ENCODE results near the gene MAP3K4.

Gene MAP3K4

DNA sequence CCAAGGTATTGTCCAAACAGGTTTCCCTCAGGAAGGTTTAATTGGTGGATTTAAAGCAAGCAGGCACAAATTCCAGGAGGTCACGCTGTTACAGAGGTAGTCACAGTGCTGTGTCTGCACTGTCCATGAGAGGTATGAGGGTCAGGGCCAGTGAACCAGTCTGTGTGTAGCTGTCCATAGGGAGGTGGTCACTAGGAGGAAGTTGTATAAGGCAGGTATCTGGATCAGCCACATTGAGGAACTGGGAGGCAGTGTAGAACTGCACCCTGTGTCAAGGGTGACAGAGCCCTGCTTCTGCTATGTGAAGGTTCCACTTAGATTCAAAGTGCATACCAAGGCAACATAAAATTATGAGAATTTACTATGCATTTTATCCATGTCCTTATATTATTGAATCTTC lies 73.3 kb downstream of the MAP3K4 start:
- no peak overlapping the region for H3K27ac ChIP-seq
- no peak overlapping the region for H3K9ac ChIP-seq (ENCODE audit: insufficient read length)
- H3K36me3 ChIP-seq (ENCODE audit: insufficient read depth, low read length), result no peaks in the 10 kb centered on the region
- H3K9me3 ChIP-seq (ENCODE audit: low read depth, low read length), result no peaks in the 10 kb centered on the region
- TF ChIP-seq POLR2AphosphoS5 (IDR thresholded peaks at IDR 0.05; ENCODE audit: borderline replicate concordance, low read depth, low read length) (no peak), EZH2 (IDR thresholded peaks at IDR 0.05) (no peak), FOXP2 (optimal IDR thresholded peaks at IDR 0.05; ENCODE audit: control extremely low read depth, extremely low read length, insufficient read depth) (no peak)
- no peak overlapping the region for H3K4me3 ChIP-seq
- DNase-seq (ENCODE audit: low read depth, low spot score), result no peak

DNA sequence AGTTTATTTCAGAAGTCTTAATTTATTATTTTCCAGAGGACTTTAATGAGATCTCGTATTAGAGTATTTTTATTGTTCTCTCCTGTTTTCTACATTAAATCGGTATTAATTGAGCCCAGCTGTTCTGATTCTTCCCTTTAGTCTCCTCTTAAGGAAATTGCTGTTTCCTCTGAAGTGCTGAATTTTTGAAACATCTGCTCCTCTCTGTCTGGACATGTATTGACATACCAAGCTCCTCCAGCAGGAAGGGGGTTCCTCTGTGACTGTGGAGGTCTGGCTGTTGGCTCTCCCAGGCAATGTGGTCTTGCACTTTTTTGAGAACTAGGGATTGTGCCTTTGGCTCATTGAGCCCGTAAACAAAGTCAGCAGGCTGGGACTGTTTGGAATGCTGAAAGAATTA lies 74.9 kb downstream of the MAP3K4 start:
- TF ChIP-seq EZH2 (IDR thresholded peaks at IDR 0.05), result no peak
- TF ChIP-seq POLR2AphosphoS5 (IDR thresholded peaks at IDR 0.05; ENCODE audit: borderline replicate concordance, low read depth, low read length), result no peak
- no peak for TF ChIP-seq FOXP2 (optimal IDR thresholded peaks at IDR 0.05; ENCODE audit: control extremely low read depth, extremely low read length, insufficient read depth)
- H3K36me3 ChIP-seq (ENCODE audit: insufficient read depth, low read length), result no peaks in the 10 kb centered on the region
- H3K9me3 ChIP-seq (ENCODE audit: low read depth, low read length), result no peaks in the 10 kb centered on the region
- H3K9ac ChIP-seq (ENCODE audit: insufficient read length), result no peak overlapping the region
- peak; percentile 6 for DNase-seq (ENCODE audit: low read depth, low spot score)
- no peak overlapping the region for H3K4me3 ChIP-seq
- H3K27ac ChIP-seq, result no peak overlapping the region

DNA sequence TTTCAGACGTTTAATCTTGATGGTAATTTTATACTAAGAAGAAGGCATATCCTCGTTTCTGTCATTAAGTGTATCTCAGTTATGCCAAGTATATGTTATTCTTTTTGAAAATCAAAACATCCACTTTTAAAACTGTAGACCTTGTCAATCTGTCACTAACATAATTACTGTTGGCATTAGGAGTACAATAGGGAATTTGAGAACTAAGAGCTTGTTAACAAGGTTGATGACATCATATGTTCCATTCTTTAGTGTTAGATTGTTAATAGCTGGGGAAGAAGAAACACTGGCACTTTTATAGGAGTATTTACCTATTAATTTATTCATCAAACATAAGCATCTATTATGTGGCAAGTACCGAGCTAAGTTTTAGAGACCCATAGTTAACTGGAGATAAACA lies 76.2 kb downstream of the MAP3K4 start:
- Histone ChIP-seq H3K9me3 (ENCODE audit: low read depth, low read length) (no peaks in the 10 kb centered on the region), H3K4me3 (no peak overlapping the region), H3K27ac (no peak overlapping the region), H3K36me3 (ENCODE audit: insufficient read depth, low read length) (no peaks in the 10 kb centered on the region), H3K9ac (ENCODE audit: insufficient read length) (no peak overlapping the region)
- TF ChIP-seq FOXP2 (optimal IDR thresholded peaks at IDR 0.05; ENCODE audit: control extremely low read depth, extremely low read length, insufficient read depth) (no peak), EZH2 (IDR thresholded peaks at IDR 0.05) (no peak), POLR2AphosphoS5 (IDR thresholded peaks at IDR 0.05; ENCODE audit: borderline replicate concordance, low read depth, low read length) (no peak)
- no peak for DNase-seq (ENCODE audit: low read depth, low spot score)

DNA sequence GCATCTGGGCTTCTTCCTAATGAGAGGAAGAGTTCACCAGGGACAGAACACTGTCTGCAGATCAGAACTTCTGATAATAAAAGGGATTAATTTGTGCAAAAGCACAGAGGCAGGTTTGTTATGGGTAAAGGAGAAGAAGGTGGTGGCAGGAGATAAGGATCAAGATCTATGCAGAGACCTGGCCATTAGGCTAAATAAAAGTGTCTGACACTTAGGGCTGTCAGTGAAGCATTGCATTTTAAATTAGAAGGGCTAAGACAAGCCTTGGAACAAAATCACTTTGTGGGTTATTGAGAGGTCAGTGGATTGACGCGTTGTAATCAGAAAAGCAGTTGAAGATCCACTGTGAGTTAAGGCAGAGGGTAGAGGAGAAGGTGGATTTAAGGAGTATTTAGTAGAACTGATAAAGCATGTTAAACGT lies 76.8 kb downstream of the MAP3K4 start:
- Histone ChIP-seq H3K4me3 (no peak overlapping the region), H3K36me3 (ENCODE audit: insufficient read depth, low read length) (no peaks in the 10 kb centered on the region), H3K9ac (ENCODE audit: insufficient read length) (no peak overlapping the region), H3K9me3 (ENCODE audit: low read depth, low read length) (no peaks in the 10 kb centered on the region), H3K27ac (no peak overlapping the region)
- no peak for DNase-seq (ENCODE audit: low read depth, low spot score)
- TF ChIP-seq FOXP2 (optimal IDR thresholded peaks at IDR 0.05; ENCODE audit: control extremely low read depth, extremely low read length, insufficient read depth) (no peak), EZH2 (IDR thresholded peaks at IDR 0.05) (no peak), POLR2AphosphoS5 (IDR thresholded peaks at IDR 0.05; ENCODE audit: borderline replicate concordance, low read depth, low read length) (no peak)

DNA sequence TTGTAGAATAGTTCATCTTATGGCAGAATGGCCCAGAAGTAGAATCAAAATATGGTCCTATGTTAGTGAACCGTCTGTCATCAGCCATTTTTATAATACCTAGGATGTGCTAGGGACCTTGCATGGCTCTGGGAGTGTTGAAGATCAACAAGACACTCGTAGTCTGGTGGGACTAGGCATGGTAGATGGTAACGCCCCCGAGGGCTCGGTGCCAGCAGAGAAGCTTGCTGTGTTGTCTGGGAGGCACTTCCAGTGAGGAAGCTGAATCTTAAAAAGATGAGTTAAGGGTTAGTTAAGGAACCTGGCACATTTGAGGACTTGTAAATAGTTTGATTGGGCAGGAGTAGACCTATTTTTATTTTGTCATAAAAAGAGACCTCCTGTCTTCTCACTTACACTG lies 82.4 kb downstream of the MAP3K4 start:
- Histone ChIP-seq H3K9ac (ENCODE audit: insufficient read length) (no peak overlapping the region), H3K9me3 (ENCODE audit: low read depth, low read length) (no peaks in the 10 kb centered on the region), H3K27ac (no peak overlapping the region), H3K4me3 (no peak overlapping the region), H3K36me3 (ENCODE audit: insufficient read depth, low read length) (no peaks in the 10 kb centered on the region)
- peak; percentile 6 for DNase-seq (ENCODE audit: low read depth, low spot score)
- TF ChIP-seq FOXP2 (optimal IDR thresholded peaks at IDR 0.05; ENCODE audit: control extremely low read depth, extremely low read length, insufficient read depth), result no peak
- no peak for TF ChIP-seq EZH2 (IDR thresholded peaks at IDR 0.05)
- no peak for TF ChIP-seq POLR2AphosphoS5 (IDR thresholded peaks at IDR 0.05; ENCODE audit: borderline replicate concordance, low read depth, low read length)

DNA sequence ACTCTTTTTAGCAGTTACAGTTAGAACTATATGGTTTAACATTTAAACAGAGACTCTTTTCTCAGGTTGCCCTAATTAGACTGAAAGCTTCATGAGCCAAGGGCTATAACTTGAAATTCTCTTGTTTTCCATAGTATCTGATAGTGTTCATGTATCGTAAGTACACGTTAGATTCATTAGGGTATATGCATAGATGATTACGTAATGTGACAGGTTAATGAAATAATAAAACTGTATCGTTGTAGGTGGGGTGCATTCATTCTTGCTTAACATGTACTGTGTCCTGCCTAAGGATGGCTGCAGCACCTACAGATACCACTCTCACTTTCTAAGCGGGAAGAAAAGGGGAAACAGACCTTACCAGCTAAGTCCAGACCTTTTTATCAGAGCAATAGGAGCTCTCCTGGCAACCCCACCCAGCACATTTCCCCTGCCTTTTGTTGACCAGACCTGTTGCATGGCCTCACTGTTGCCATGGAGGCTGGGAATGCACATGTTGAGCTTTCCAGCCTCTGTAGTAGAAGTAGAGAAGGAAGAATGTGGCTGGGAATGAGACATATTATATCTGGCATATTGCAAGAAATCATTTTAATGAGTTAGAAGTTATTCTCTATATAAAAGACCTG lies 83.0 kb downstream of the MAP3K4 start:
- no peak for TF ChIP-seq POLR2AphosphoS5 (IDR thresholded peaks at IDR 0.05; ENCODE audit: borderline replicate concordance, low read depth, low read length)
- TF ChIP-seq EZH2 (IDR thresholded peaks at IDR 0.05), result no peak
- TF ChIP-seq FOXP2 (optimal IDR thresholded peaks at IDR 0.05; ENCODE audit: control extremely low read depth, extremely low read length, insufficient read depth), result no peak
- no peak overlapping the region for H3K9ac ChIP-seq (ENCODE audit: insufficient read length)
- no peaks in the 10 kb centered on the region for H3K9me3 ChIP-seq (ENCODE audit: low read depth, low read length)
- H3K36me3 ChIP-seq (ENCODE audit: insufficient read depth, low read length), result no peaks in the 10 kb centered on the region
- no peak overlapping the region for H3K27ac ChIP-seq
- no peak for DNase-seq (ENCODE audit: low read depth, low spot score)
- no peak overlapping the region for H3K4me3 ChIP-seq

DNA sequence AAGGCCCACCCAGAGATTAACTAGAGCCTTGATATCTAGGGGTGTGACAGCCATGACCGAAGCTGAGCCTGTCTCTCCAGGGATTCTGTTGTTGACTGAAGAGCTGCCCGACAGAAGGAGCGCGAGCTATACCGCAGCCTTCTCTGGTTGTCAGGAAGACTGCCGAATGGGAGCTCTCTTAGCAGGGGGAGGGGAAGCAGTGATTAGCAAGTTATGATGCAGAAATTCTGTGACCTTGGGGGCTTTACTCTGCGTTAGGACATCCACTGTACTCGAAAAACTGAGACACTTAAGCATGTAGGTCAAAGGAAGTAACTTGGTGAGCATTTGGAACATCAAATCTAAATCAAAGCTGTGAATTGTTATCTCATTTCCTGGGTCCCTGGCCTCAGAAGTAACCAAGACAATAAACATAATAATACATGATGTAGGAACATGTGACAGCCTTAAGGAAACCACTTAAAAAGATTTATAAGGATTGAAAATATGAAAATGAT lies 84.7 kb downstream of the MAP3K4 start:
- H3K4me3 ChIP-seq, result no peak overlapping the region
- no peak for DNase-seq (ENCODE audit: low read depth, low spot score)
- no peak for TF ChIP-seq EZH2 (IDR thresholded peaks at IDR 0.05)
- TF ChIP-seq POLR2AphosphoS5 (IDR thresholded peaks at IDR 0.05; ENCODE audit: borderline replicate concordance, low read depth, low read length), result no peak
- TF ChIP-seq FOXP2 (optimal IDR thresholded peaks at IDR 0.05; ENCODE audit: control extremely low read depth, extremely low read length, insufficient read depth), result no peak
- H3K9me3 ChIP-seq (ENCODE audit: low read depth, low read length), result no peaks in the 10 kb centered on the region
- no peaks in the 10 kb centered on the region; the same call in none of the 2 replicates for H3K36me3 ChIP-seq (ENCODE audit: insufficient read depth, low read length)
- H3K27ac ChIP-seq, result no peak overlapping the region
- H3K9ac ChIP-seq (ENCODE audit: insufficient read length), result no peak overlapping the region

DNA sequence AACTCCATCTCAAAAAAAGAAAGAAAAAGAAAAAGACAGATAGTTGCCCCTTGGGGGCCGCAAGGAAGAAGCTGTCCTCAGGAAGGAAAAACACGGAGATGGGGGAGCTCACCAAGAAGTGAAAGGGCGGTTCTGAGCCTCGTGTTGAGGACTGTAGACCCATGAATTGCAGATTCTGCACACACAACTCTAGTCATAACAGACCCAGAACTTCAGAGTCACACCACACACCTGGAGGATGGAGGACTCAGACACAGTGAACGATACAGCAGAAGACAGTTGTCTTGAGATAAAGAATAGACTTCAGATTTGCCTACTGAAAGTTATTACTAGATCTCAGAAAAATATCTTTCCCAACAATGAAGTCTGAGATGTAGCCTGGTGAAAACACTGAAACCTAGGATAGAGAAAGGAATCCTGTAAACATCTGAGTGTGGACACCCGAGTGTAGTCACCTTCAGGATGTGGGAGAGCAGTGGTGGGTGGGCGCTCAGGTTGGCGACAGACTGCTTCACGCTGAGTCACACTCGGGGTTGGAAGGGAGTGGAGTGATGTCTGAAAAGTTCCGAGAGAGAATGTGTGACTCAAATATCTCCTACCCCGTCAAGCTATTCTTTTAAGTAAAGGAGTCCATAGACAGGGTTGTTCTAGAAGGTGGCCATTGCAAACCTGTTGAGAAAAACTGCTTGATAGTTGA lies 88.1 kb downstream of the MAP3K4 start:
- Histone ChIP-seq H3K9me3 (ENCODE audit: low read depth, low read length) (no peaks in the 10 kb centered on the region), H3K4me3 (no peak overlapping the region), H3K27ac (no peak overlapping the region), H3K9ac (ENCODE audit: insufficient read length) (no peak overlapping the region), H3K36me3 (ENCODE audit: insufficient read depth, low read length) (peaks cover 26% of the 10 kb centered on the region)
- TF ChIP-seq EZH2 (IDR thresholded peaks at IDR 0.05) (no peak), FOXP2 (optimal IDR thresholded peaks at IDR 0.05; ENCODE audit: control extremely low read depth, extremely low read length, insufficient read depth) (no peak), POLR2AphosphoS5 (IDR thresholded peaks at IDR 0.05; ENCODE audit: borderline replicate concordance, low read depth, low read length) (no peak)
- no peak for DNase-seq (ENCODE audit: low read depth, low spot score)
